IMR-90 (cell line): ENCODE results near the gene STEAP3. TPM values are rescaled to one million over a fixed set of nuclear protein-coding genes. Genes with fewer than 3 reads are reported as not detected.

Experiments
- ATAC-seq: fragments of 200-7000 bp; cut with Tn5 transposase; 2 replicates; pipeline ENCODE4 v1.9.1; 2020; ENCODE audit warnings: low read depth, mild to moderate bottlenecking, moderate library complexity
- BruUV-seq: library from RNA; stranded (reverse); fragments of 400-500 nt; replicated peaks from 2 replicates; lab custom pipeline; 2021; lab: Mats Ljungman, UMichigan
- CTCF ChIA-PET: fragments of 300-600 bp; formaldehyde crosslinking; extraction: SDS; loops from one replicate; lab custom pipeline; 2021; ENCODE audit warnings: antibody characterized with exemption; lab: Yijun Ruan, JAX
- POLR2A ChIA-PET: fragments of 300-600 bp; sonication (Branson Sonifier 250); formaldehyde crosslinking; loops from one replicate; lab custom pipeline; 2022; ENCODE audit warnings: antibody characterized with exemption; ENCODE audit not compliant: unreplicated experiment; lab: Charles Lee
- DNase-seq: peaks from one replicate; pipeline ENCODE4 v3.0.0; 2013
- H2AFZ ChIP-seq: replicated peaks from 2 replicates; pipeline ENCODE3; 2013; ENCODE audit warnings: low read length, mild to moderate bottlenecking; ENCODE audit not compliant: poor library complexity
- H2AK5ac ChIP-seq: 2 replicates; pipeline ENCODE4 v1.6.1; 2013; ENCODE audit warnings: low read depth, low read length, inconsistent platforms
- H2AK9ac ChIP-seq: replicated peaks from 2 replicates; pipeline ENCODE3; 2013; ENCODE audit warnings: mild to moderate bottlenecking, low read depth, low read length, moderate library complexity; ENCODE audit not compliant: poor library complexity
- H2BK120ac ChIP-seq: 2 replicates; pipeline ENCODE4 v1.6.1; 2013; ENCODE audit warnings: low read depth, low read length, inconsistent platforms
- H2BK15ac ChIP-seq: 3 replicates; pipeline ENCODE4 v1.6.1; 2013; ENCODE audit warnings: low read depth, low read length, inconsistent platforms
- H2BK20ac ChIP-seq: 2 replicates; pipeline ENCODE4 v1.6.1; 2013; ENCODE audit warnings: low read depth, mild to moderate bottlenecking, inconsistent platforms, low read length, moderate library complexity
- H2BK5ac ChIP-seq: 2 replicates; pipeline ENCODE4 v1.6.1; 2013; ENCODE audit warnings: mild to moderate bottlenecking, low read depth, low read length, inconsistent platforms; ENCODE audit not compliant: poor library complexity, severe bottlenecking
- H3K14ac ChIP-seq: replicated peaks from 2 replicates; pipeline ENCODE4 v1.6.1; 2013; ENCODE audit warnings: low read depth, low read length, inconsistent platforms
- H3K18ac ChIP-seq: 2 replicates; pipeline ENCODE4 v1.6.1; 2013; ENCODE audit warnings: low read depth, low read length, control low read depth
- H3K23ac ChIP-seq: 2 replicates; pipeline ENCODE4 v1.6.1; 2013; ENCODE audit warnings: low read depth, low read length, inconsistent platforms
- H3K27ac ChIP-seq: 2 replicates; pipeline ENCODE4 v1.5.1; 2013; ENCODE audit warnings: mild to moderate bottlenecking, control low read depth, low read length; ENCODE audit not compliant: insufficient read depth
- H3K27me3 ChIP-seq: 2 replicates; pipeline ENCODE4 v1.6.1; 2013; ENCODE audit warnings: low read length; ENCODE audit not compliant: control insufficient read depth, insufficient read depth
- H3K36me3 ChIP-seq: 2 replicates; pipeline ENCODE4 v1.6.1; 2013; ENCODE audit warnings: low read length, mixed read lengths; ENCODE audit not compliant: control insufficient read depth, insufficient read depth
- H3K4ac ChIP-seq: 2 replicates; pipeline ENCODE4 v1.6.1; 2013; ENCODE audit warnings: low read depth, low read length, inconsistent platforms
- H3K4me1 ChIP-seq: 2 replicates; pipeline ENCODE4 v1.6.1; 2013; ENCODE audit warnings: low read length, mixed read lengths; ENCODE audit not compliant: control insufficient read depth, insufficient read depth
- H3K4me2 ChIP-seq: 2 replicates; pipeline ENCODE4 v1.6.1; 2013; ENCODE audit warnings: low read depth, mild to moderate bottlenecking, control low read depth, low read length, moderate library complexity
- H3K4me3 ChIP-seq: 2 replicates; pipeline ENCODE4 v1.5.1; 2013; ENCODE audit warnings: low read depth, mild to moderate bottlenecking, control low read depth, low read length, moderate library complexity; ENCODE audit not compliant: insufficient read depth
- H3K56ac ChIP-seq: 2 replicates; pipeline ENCODE4 v1.6.1; 2013; ENCODE audit warnings: low read length, inconsistent platforms; ENCODE audit not compliant: insufficient read depth; ENCODE audit errors: extremely low read depth
- H3K79me1 ChIP-seq, 2 experiments: 2 replicates each; pipeline ENCODE4 v1.6.1; 2013; ENCODE audit warnings: low read length in 2 of 2, inconsistent platforms in 1 of 2, low read depth in 1 of 2
- H3K9ac ChIP-seq: 2 replicates; pipeline ENCODE4 v1.6.1; 2013; ENCODE audit warnings: low read depth, low read length, control low read depth
- H3K9me1 ChIP-seq: 2 replicates; pipeline ENCODE4 v1.6.1; 2013; ENCODE audit warnings: low read length, inconsistent platforms; ENCODE audit not compliant: insufficient read depth
- H3K9me3 ChIP-seq: 2 replicates; pipeline ENCODE4 v1.6.1; 2013; ENCODE audit warnings: low read length; ENCODE audit not compliant: control insufficient read depth, insufficient read depth
- H4K20me1 ChIP-seq: 2 replicates; pipeline ENCODE4 v1.6.1; 2013; ENCODE audit warnings: low read length, inconsistent platforms; ENCODE audit not compliant: insufficient read depth
- H4K5ac ChIP-seq: 2 replicates; pipeline ENCODE4 v1.6.1; 2013; ENCODE audit warnings: mild to moderate bottlenecking, low read depth, low read length, control low read depth
- H4K8ac ChIP-seq, 2 experiments: 2 replicates each; pipeline ENCODE4 v1.6.1; 2013; ENCODE audit warnings: low read depth in 2 of 2, low read length in 2 of 2, control low read depth in 1 of 2, inconsistent platforms in 1 of 2
- H4K91ac ChIP-seq: 2 replicates; pipeline ENCODE4 v1.6.1; 2013; ENCODE audit warnings: low read depth, low read length, inconsistent platforms; ENCODE audit not compliant: insufficient read depth
- CHD1 ChIP-seq: IDR thresholded peaks from 2 replicates; pipeline ENCODE4 v1.6.1; 2012; ENCODE audit warnings: low read depth, low read length, improper control_type of control experiment
- CTCF ChIP-seq: conservative IDR thresholded peaks from 2 replicates; pipeline ENCODE4 v1.5.1; 2012; ENCODE audit warnings: mild to moderate bottlenecking, low read depth, low read length, improper control_type of control experiment
- FOS ChIP-seq: fragments of 150-350 bp; IDR thresholded peaks from 2 replicates; pipeline ENCODE4 v1.6.1; 2016; ENCODE audit warnings: low read depth, low read length
- MAFK ChIP-seq: IDR thresholded peaks from 2 replicates; pipeline ENCODE4 v1.6.1; 2012; ENCODE audit warnings: low read depth, low read length, improper control_type of control experiment
- MAZ ChIP-seq: IDR thresholded peaks from 2 replicates; pipeline ENCODE4 v1.6.1; 2012; ENCODE audit warnings: low read depth, mild to moderate bottlenecking, low read length, improper control_type of control experiment, moderate library complexity, borderline replicate concordance
- MXI1 ChIP-seq: IDR thresholded peaks from 2 replicates; pipeline ENCODE4 v1.6.1; 2012; ENCODE audit warnings: low read depth, mild to moderate bottlenecking, low read length, moderate library complexity, borderline replicate concordance
- NFE2L2 ChIP-seq: fragments of 150-350 bp; IDR thresholded peaks from 2 replicates; pipeline ENCODE4 v1.6.1; 2016; ENCODE audit warnings: low read depth, mild to moderate bottlenecking, low read length
- POLR2A ChIP-seq: IDR thresholded peaks from 2 replicates; pipeline ENCODE4 v1.6.1; 2012; ENCODE audit warnings: mild to moderate bottlenecking, low read depth, low read length
- RAD21 ChIP-seq: IDR thresholded peaks from 2 replicates; pipeline ENCODE4 v1.6.1; 2012; ENCODE audit warnings: low read length, improper control_type of control experiment
- RCOR1 ChIP-seq: IDR thresholded peaks from 2 replicates; pipeline ENCODE4 v1.6.1; 2012; ENCODE audit warnings: mild to moderate bottlenecking, low read length, improper control_type of control experiment; ENCODE audit not compliant: insufficient replicate concordance
- RFX5 ChIP-seq: IDR thresholded peaks from 2 replicates; pipeline ENCODE4 v1.8.0; 2012; ENCODE audit warnings: low read depth, mild to moderate bottlenecking, low read length, moderate library complexity
- USF2 ChIP-seq: fragments of 150-350 bp; IDR thresholded peaks from 2 replicates; pipeline ENCODE4 v1.6.1; 2017; ENCODE audit warnings: mild to moderate bottlenecking, antibody characterized with exemption, low read length, low read depth
- WGBS, 2 experiments: methylation state at CpG; one replicate each; pipeline versions ENCODE4 v1.1.5 to v1.1.7; 2013; ENCODE audit warnings: missing lambda C conversion rate in 2 of 2; ENCODE audit not compliant: insufficient read length in 1 of 2; ENCODE audit errors: extremely low coverage in 2 of 2; 5-methylcytosine and 5-hydroxymethylcytosine counted together
- dilution Hi-C: fragments of 300-500 bp; cut with HindIII; formaldehyde crosslinking; loops from one replicate; pipeline ENCODE4 v1.14.3; 2018; ENCODE audit warnings: low sequenced_read_pairs; ENCODE audit not compliant: unreplicated experiment
- in situ Hi-C: fragments of 300-500 bp; cut with MboI; formaldehyde crosslinking; loops from 3 replicates; pipeline ENCODE4 v1.14.3; 2019; ENCODE audit warnings: low sequenced_read_pairs, inconsistent platforms, mixed read lengths
- intact Hi-C: fragments of 100-400 bp; cut with micrococcal nuclease; formaldehyde crosslinking; loops from 2 replicates; pipeline ENCODE4 v1.10.0; 2022
- polyA plus RNA-seq, 3 experiments: library from polyadenylated mRNA; depleted of rRNA; stranded (reverse); fragments of >200 nt; gene quantifications; 2 replicates each; pipeline ENCODE4 v1.2.3, GENCODE V29; 2012; ENCODE audit warnings: low replicate concordance in 1 of 3
- total RNA-seq: library from RNA; depleted of rRNA; stranded (reverse); fragments of >200 nt; gene quantifications from 2 replicates; pipeline ENCODE4 v1.2.3, GENCODE V29; 2012
- TF ChIP-seq, protein P1 (sequence below): fragments of 150-350 bp; IDR thresholded peaks from 2 replicates; pipeline ENCODE4 v1.6.1; 2016; ENCODE audit warnings: low read depth, mild to moderate bottlenecking, low read length, moderate library complexity, borderline replicate concordance

STEAP3 gene
- total and polyA plus RNA-seq, 2 of the 4 experiments (the other 2 are of a cell fraction) = 19.4 to 43.9 TPM

DNA sequence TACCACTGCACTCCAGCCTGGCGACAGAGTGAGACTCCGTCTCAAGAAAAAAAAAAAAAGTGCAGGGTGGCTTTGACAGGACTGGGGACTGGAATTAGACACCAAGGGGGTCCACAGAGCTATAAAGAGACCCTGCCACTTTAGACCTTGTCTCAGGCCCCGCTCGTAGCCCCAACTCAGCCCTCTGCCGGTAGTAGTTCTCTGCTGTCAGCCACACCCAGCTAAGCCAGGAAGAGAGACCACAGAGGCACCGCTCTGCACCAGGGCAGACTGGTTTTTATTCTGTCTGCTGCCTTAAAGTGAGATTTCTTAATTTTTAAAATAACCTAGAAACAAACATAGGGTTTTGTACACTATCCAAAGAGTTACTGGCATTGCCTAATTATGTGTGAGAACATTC, 66.0 kb downstream of the STEAP3 start:
- H3K9ac ChIP-seq = no peak overlapping the region
- no CpG with 5 or more reads among the region's 6 CpGs for WGBS, 2 experiments
- no peak for DNase-seq
- no peaks in the 10 kb centered on the region for H3K36me3 ChIP-seq
- H3K4ac ChIP-seq = no peak overlapping the region
- no peak overlapping the region for H4K91ac ChIP-seq
- no peak overlapping the region for H3K27ac ChIP-seq
- dilution Hi-C loops (no loop called here), intact Hi-C loops (no loop called here), in situ Hi-C loops (loop anchor here (5.0 to 10.0 kb wide), 2 partner anchors 265 to 407 kb away; no protein-coding TSS in a partner anchor)
- H3K4me3 ChIP-seq = no peak overlapping the region
- no peaks in the 10 kb centered on the region for H3K79me1 ChIP-seq
- H3K9me3 ChIP-seq = no peaks in the 10 kb centered on the region
- no peak overlapping the region for H4K8ac ChIP-seq
- no peak overlapping the region for H3K18ac ChIP-seq
- no peaks in the 10 kb centered on the region; the same call in 1 of the 2 replicates for H3K27me3 ChIP-seq
- H4K20me1 ChIP-seq = no peaks in the 10 kb centered on the region
- no peak overlapping the region for H2BK120ac ChIP-seq
- BruUV-seq = no TSS peak
- H3K56ac ChIP-seq = no peak overlapping the region
- no peaks in the 10 kb centered on the region for H3K9me1 ChIP-seq
- H3K14ac ChIP-seq = no peak overlapping the region
- H2AFZ ChIP-seq = no peak overlapping the region
- ChIA-PET POLR2A (no interaction called here), CTCF (interaction anchor here (1.0 to 1.2 kb wide), 3 partner anchors 9 to 278 kb away, joined by 3 to 7 read pairs (median 4); no protein-coding TSS in a partner anchor)
- H4K5ac ChIP-seq = no peak overlapping the region
- no peak overlapping the region for H3K23ac ChIP-seq
- no peak for TF ChIP-seq FOS
- TF ChIP-seq RCOR1 = no peak
- no peak for TF ChIP-seq RFX5
- no peak for TF ChIP-seq NFE2L2
- no peak for TF ChIP-seq POLR2A
- TF ChIP-seq USF2 = no peak
- no peak for TF ChIP-seq MAZ
- no peak for TF ChIP-seq CTCF
- no peak for TF ChIP-seq MAFK
- no peak for TF ChIP-seq RAD21
- TF ChIP-seq, protein P1, sequence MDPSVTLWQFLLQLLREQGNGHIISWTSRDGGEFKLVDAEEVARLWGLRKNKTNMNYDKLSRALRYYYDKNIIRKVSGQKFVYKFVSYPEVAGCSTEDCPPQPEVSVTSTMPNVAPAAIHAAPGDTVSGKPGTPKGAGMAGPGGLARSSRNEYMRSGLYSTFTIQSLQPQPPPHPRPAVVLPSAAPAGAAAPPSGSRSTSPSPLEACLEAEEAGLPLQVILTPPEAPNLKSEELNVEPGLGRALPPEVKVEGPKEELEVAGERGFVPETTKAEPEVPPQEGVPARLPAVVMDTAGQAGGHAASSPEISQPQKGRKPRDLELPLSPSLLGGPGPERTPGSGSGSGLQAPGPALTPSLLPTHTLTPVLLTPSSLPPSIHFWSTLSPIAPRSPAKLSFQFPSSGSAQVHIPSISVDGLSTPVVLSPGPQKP = no peak
- TF ChIP-seq CHD1 = no peak
- TF ChIP-seq MXI1 = no peak
- no peak overlapping the region for H2AK5ac ChIP-seq
- no peaks in the 10 kb centered on the region for H3K4me1 ChIP-seq
- no peak overlapping the region for H3K4me2 ChIP-seq
- no peak overlapping the region for H2AK9ac ChIP-seq
- ATAC-seq = no peak
- H2BK20ac ChIP-seq = no peak overlapping the region
- no peak overlapping the region for H2BK5ac ChIP-seq
- no peak overlapping the region for H2BK15ac ChIP-seq
